Tibial nerve (tissue), 4 donors: ENCODE measurements around the gene GPR153.

Experiments
- EP300 ChIP-seq, 2 donors: sonication (generic); formaldehyde crosslinking; IDR thresholded peaks; one replicate each; pipeline ENCODE4 v1.6.1; 2017; ENCODE audit warnings: antibody characterized with exemption in 2 of 2, mild to moderate bottlenecking in 1 of 2
- POLR2A ChIP-seq, 2 donors: fragments of 450-650 bp; IDR thresholded peaks; one replicate each; pipeline ENCODE4 v1.6.1; 2017; ENCODE audit warnings: antibody characterized with exemption in 2 of 2, mild to moderate bottlenecking in 2 of 2, moderate library complexity in 2 of 2
- TF ChIP-seq, protein P1 (sequence below), 5 experiments: fragments of 200-600 bp in 3 of 5; fragments of 450-650 bp in 2 of 5; sonication (generic) in 3 of 5; IDR thresholded peaks; one replicate each; pipeline ENCODE4 v1.5.1; 2016 to 2019; ENCODE audit warnings: antibody characterized with exemption in 5 of 5, mild to moderate bottlenecking in 3 of 5, moderate library complexity in 2 of 5

DNA sequence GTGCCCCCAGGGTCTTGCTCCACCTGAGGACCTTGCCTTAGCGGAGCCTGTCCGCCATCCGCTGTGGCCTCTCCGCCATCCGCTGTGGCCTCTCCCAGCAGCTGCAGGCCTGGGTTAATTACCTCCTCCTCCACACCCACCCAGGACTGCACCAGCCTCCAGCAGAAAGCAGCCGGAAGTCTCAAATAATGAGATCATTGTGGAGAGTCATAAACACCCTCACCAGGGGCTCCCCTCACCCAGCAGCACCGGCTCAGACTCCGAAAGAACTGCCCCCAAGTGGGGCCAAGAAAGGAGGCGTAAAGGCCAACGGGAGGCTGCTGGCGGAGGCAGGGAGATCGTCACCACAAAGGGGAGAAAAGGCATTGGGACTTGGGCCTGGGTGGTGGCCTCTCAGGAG, 10.7 kb upstream of the GPR153 start:
- TF ChIP-seq, protein P1, sequence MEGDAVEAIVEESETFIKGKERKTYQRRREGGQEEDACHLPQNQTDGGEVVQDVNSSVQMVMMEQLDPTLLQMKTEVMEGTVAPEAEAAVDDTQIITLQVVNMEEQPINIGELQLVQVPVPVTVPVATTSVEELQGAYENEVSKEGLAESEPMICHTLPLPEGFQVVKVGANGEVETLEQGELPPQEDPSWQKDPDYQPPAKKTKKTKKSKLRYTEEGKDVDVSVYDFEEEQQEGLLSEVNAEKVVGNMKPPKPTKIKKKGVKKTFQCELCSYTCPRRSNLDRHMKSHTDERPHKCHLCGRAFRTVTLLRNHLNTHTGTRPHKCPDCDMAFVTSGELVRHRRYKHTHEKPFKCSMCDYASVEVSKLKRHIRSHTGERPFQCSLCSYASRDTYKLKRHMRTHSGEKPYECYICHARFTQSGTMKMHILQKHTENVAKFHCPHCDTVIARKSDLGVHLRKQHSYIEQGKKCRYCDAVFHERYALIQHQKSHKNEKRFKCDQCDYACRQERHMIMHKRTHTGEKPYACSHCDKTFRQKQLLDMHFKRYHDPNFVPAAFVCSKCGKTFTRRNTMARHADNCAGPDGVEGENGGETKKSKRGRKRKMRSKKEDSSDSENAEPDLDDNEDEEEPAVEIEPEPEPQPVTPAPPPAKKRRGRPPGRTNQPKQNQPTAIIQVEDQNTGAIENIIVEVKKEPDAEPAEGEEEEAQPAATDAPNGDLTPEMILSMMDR (IDR thresholded peaks at IDR 0.05) = no peak
- peak in 1 of 2 donors; percentile 77 for TF ChIP-seq EP300 (IDR thresholded peaks at IDR 0.05)
- no peak for TF ChIP-seq POLR2A (IDR thresholded peaks at IDR 0.05)
